Esophagus squamous epithelium (tissue), 4 donors: ENCODE data around the gene GNG14.

ENCODE experiments used
- CTCF ChIP-seq, 6 experiments: fragments of 450-650 bp in 4 of 6; fragments of 200-600 bp in 2 of 6; sonication (generic) in 2 of 6; IDR thresholded peaks; one replicate each; pipeline ENCODE4 v1.5.1; 2016 to 2019; ENCODE audit warnings: antibody characterized with exemption in 6 of 6, mild to moderate bottlenecking in 4 of 6, moderate library complexity in 4 of 6
- POLR2A ChIP-seq, 4 donors: fragments of 450-650 bp; IDR thresholded peaks; one replicate each; pipeline ENCODE4 v1.6.1; 2017; ENCODE audit warnings: antibody characterized with exemption in 4 of 4, mild to moderate bottlenecking in 4 of 4, moderate library complexity in 3 of 4

- no peak for TF ChIP-seq CTCF (IDR thresholded peaks at IDR 0.05)
- no peak for TF ChIP-seq POLR2A (IDR thresholded peaks at IDR 0.05)
Measured at GRCh38 chr19:12656899-12657571, 30.8 kb upstream of the GNG14 start.
